ENCODE measurements around the gene EPDR1. TPM values are rescaled to one million over a fixed set of nuclear protein-coding genes. Genes with fewer than 3 reads are reported as not detected.

The EPDR1 gene
- polyA plus RNA-seq, 1 donor (not counting 4 experiments of a cell fraction or from before 2014, with no cell fraction given) = not detected

DNA sequence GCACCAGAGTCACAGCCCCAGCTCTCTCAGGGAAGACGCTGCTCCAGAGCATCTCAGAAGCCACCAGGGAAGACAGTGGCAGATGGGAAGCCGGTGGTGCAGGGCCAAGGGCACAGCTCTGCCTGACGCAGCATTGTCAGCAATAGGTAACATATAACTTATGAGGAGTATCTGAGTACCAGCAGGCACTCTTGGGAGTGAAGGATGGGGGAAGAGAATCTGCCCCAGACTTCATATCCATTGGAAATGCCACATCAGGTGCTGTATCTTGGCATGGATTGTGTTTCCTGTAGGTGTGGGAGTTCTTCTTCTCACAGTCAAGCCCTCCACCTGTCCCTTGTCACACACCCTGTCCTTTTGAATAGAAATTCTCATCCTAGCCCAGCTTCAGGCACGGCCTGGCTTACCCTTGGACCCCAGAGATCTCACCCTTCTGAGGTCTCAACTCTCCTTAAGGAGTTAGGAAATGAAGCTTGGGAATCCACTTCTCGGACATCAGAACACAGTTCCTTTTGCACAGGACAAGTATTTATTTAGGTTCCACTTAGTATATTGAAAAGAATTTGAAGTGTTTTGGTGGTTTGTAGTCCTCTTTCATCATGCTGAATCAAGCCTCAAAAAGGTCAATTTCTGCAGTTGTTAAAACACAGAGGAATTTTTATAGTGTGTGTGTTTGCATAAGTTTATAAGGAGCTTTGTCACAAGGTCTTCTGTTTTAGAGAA lies 9.9 kb downstream of the EPDR1 start:
- TF ChIP-seq, protein P1, sequence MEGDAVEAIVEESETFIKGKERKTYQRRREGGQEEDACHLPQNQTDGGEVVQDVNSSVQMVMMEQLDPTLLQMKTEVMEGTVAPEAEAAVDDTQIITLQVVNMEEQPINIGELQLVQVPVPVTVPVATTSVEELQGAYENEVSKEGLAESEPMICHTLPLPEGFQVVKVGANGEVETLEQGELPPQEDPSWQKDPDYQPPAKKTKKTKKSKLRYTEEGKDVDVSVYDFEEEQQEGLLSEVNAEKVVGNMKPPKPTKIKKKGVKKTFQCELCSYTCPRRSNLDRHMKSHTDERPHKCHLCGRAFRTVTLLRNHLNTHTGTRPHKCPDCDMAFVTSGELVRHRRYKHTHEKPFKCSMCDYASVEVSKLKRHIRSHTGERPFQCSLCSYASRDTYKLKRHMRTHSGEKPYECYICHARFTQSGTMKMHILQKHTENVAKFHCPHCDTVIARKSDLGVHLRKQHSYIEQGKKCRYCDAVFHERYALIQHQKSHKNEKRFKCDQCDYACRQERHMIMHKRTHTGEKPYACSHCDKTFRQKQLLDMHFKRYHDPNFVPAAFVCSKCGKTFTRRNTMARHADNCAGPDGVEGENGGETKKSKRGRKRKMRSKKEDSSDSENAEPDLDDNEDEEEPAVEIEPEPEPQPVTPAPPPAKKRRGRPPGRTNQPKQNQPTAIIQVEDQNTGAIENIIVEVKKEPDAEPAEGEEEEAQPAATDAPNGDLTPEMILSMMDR (optimal IDR thresholded peaks at IDR 0.05 in 1 of 3, IDR thresholded peaks at IDR 0.05 in 1 of 3, conservative IDR thresholded peaks at IDR 0.05 in 1 of 3; ENCODE audit: extremely low read depth in 1 of 3, insufficient read depth in 2 of 3, low read length in 3 of 3) = no peak
- TF ChIP-seq EZH2 (IDR thresholded peaks at IDR 0.05; ENCODE audit: low read length) = no peak
- Histone ChIP-seq H3K9me1 (ENCODE audit: control insufficient read depth, extremely low read depth, insufficient read depth, low read length) (no peaks in the 10 kb centered on the region), H3K4me3 (ENCODE audit: control insufficient read depth in 2 of 3, extremely low read depth in 1 of 3, insufficient read depth in 2 of 3, low read depth in 1 of 3, low read length in 3 of 3) (no peak overlapping the region), H3K9ac (ENCODE audit: control insufficient read depth, extremely low read depth, insufficient read depth, low read length) (no peak overlapping the region), H3K27me3 (ENCODE audit: control insufficient read depth, extremely low read depth, insufficient read depth, low read length) (no peaks in the 10 kb centered on the region), H3K9me3 (ENCODE audit: control insufficient read depth, low read depth, low read length) (peaks cover 2% of the 10 kb centered on the region), H3K4me2 (ENCODE audit: control insufficient read depth, extremely low read depth, insufficient read depth, low read depth, low read length) (no peak overlapping the region), H3K4me1 (ENCODE audit: control insufficient read depth, extremely low read depth, insufficient read depth, low read length) (no peaks in the 10 kb centered on the region), H4K20me1 (ENCODE audit: control insufficient read depth, extremely low read depth, insufficient read depth, low read length) (no peaks in the 10 kb centered on the region), H2AFZ (ENCODE audit: control insufficient read depth, low read length) (no peak overlapping the region), H3K27ac (ENCODE audit: control insufficient read depth, insufficient read depth, low read length) (no peak overlapping the region), H3K79me2 (ENCODE audit: control insufficient read depth, insufficient read depth, low read length) (no peaks in the 10 kb centered on the region), H3K36me3 (ENCODE audit: control insufficient read depth in 2 of 2, extremely low read depth in 1 of 2, insufficient read depth in 2 of 2, low read length in 2 of 2) (no peaks in the 10 kb centered on the region)
- no peak for FAIRE-seq
- no peak for DNase-seq (ENCODE audit: low read depth, low spot score)
- dilution Hi-C loops (cut with MboI; ENCODE audit: extremely low pct_ligation_motif_present, low sequenced_read_pairs) = no loop called here

DNA sequence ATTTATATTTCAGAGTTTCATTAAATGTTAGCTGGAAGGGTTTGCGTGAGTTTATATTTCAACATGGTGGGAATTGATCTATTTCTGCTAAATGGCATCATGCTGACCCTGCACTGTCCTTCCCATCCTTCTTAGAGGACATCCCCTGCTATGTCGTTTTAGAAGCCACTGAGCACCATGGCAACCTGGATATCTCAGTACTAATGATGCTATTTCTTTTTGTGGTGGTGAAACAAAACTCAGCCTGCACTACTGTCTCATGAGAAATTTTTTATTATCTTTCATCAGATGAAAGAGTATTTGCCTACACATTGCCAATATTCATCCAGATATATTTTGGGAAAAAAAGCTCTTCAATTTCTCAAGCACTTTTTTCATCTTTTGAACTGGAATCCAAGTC lies 12.1 kb downstream of the EPDR1 start:
- no peaks in the 10 kb centered on the region for H3K36me3 ChIP-seq (ENCODE audit: control insufficient read depth in 2 of 2, extremely low read depth in 1 of 2, insufficient read depth in 2 of 2, low read length in 2 of 2)
- no peaks in the 10 kb centered on the region for H3K9me1 ChIP-seq (ENCODE audit: control insufficient read depth, extremely low read depth, insufficient read depth, low read length)
- H3K4me3 ChIP-seq (ENCODE audit: control insufficient read depth in 2 of 3, extremely low read depth in 1 of 3, insufficient read depth in 2 of 3, low read depth in 1 of 3, low read length in 3 of 3) = no peak overlapping the region
- no peak overlapping the region for H3K4me2 ChIP-seq (ENCODE audit: control insufficient read depth, extremely low read depth, insufficient read depth, low read depth, low read length)
- H3K27ac ChIP-seq (ENCODE audit: control insufficient read depth, insufficient read depth, low read length) = no peak overlapping the region
- dilution Hi-C loops (cut with MboI; ENCODE audit: extremely low pct_ligation_motif_present, low sequenced_read_pairs) = no loop called here
- H4K20me1 ChIP-seq (ENCODE audit: control insufficient read depth, extremely low read depth, insufficient read depth, low read length) = no peaks in the 10 kb centered on the region
- peaks cover 2% of the 10 kb centered on the region for H3K9me3 ChIP-seq (ENCODE audit: control insufficient read depth, low read depth, low read length)
- H3K79me2 ChIP-seq (ENCODE audit: control insufficient read depth, insufficient read depth, low read length) = no peaks in the 10 kb centered on the region
- TF ChIP-seq, protein P1 (optimal IDR thresholded peaks at IDR 0.05 in 1 of 3, IDR thresholded peaks at IDR 0.05 in 1 of 3, conservative IDR thresholded peaks at IDR 0.05 in 1 of 3; ENCODE audit: extremely low read depth in 1 of 3, insufficient read depth in 2 of 3, low read length in 3 of 3) = no peak
- TF ChIP-seq EZH2 (IDR thresholded peaks at IDR 0.05; ENCODE audit: low read length) = no peak
- no peak overlapping the region for H2AFZ ChIP-seq (ENCODE audit: control insufficient read depth, low read length)
- H3K27me3 ChIP-seq (ENCODE audit: control insufficient read depth, extremely low read depth, insufficient read depth, low read length) = no peaks in the 10 kb centered on the region
- FAIRE-seq (no peak), DNase-seq (ENCODE audit: low read depth, low spot score) (no peak)
- H3K4me1 ChIP-seq (ENCODE audit: control insufficient read depth, extremely low read depth, insufficient read depth, low read length) = no peaks in the 10 kb centered on the region
- H3K9ac ChIP-seq (ENCODE audit: control insufficient read depth, extremely low read depth, insufficient read depth, low read length) = no peak overlapping the region
